NAMALWA (cell line): Measurements from ENCODE around the gene BICC1.

Experiments used
- DNase-seq: peaks from one replicate; pipeline ENCODE4 v3.0.0-alpha.2; 2015; ENCODE audit warnings: low spot score

Gene BICC1

GRCh38 chr10:58823983-58824382 lies 311.3 kb downstream of the BICC1 start:
- DNase-seq, result no peak

DNA sequence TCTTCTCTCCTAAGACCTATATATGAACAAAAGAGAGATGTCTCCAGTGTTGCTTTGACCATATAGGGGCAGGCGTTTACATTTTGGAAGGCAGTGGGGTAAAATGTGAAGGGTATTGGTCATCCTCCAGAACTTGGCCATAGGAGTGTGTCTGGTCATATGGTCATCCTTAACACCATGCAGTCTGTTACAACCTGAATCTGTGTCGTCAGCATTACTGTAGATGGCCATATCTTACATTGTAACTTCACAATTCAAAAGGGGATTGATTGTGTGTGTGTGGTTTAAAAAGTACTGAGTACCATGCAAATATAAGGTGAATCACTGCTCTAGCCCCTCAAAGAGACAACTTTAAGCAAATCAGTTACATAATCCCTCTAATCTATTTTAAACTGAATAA lies 311.7 kb downstream of the BICC1 start:
- DNase-seq, result no peak

GRCh38 chr10:58826694-58827093 lies 314.0 kb downstream of the BICC1 start:
- DNase-seq, result no peak

DNA sequence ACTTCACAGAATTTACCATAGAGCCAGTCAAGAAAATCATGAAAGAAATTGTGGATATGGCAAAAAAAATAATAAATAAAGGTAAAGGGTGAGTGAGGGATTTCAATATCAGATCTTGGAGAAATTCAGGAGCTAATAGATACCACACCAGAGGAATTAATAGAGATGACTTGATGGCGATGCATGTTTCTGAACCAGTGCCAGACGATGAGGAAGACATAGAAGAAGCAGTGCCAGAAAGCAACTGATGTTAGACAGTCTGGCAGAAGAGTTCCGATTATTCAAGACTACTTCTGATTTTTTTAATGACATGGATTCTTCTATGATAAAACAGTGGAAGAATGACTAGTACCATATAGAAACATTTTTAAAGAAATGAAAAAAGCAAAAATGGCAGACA lies 314.7 kb downstream of the BICC1 start:
- no peak for DNase-seq

DNA sequence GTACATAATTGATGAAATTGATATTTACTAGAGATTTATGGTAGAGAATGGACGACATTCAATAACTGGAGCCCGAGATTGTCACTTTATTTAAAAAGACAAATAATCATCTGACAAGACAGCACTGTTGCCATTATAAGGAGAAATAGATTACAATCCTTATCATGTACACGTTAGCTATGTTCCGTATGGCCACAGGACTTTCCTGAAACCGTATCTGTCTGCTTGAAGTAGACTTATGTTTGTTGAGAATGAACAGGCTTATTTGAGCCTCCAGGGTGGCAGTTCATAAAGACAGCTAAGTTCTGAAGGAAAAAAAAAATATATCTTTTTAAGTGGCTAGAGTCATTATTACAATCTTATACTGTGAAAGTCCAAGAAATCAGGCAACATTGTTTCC lies 317.2 kb downstream of the BICC1 start:
- DNase-seq, result no peak

DNA sequence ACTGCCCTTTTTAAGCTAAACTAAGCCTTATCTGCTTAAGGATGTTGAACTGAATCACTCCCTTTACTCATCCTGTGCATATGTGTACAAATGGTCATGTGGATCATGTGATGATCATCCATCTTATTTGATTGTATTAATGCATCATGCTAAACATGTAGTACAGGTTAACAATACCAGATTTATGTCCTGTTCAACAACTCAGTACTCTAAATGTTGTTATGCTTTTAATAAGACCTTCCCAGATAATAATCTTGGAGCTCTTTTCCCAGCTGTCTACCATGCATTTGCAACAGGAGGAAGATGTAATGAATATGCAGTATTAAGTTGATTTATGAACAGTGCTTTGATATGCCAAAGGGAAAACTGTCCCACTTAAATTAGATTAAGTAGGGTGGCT lies 318.0 kb downstream of the BICC1 start:
- DNase-seq, result no peak

DNA sequence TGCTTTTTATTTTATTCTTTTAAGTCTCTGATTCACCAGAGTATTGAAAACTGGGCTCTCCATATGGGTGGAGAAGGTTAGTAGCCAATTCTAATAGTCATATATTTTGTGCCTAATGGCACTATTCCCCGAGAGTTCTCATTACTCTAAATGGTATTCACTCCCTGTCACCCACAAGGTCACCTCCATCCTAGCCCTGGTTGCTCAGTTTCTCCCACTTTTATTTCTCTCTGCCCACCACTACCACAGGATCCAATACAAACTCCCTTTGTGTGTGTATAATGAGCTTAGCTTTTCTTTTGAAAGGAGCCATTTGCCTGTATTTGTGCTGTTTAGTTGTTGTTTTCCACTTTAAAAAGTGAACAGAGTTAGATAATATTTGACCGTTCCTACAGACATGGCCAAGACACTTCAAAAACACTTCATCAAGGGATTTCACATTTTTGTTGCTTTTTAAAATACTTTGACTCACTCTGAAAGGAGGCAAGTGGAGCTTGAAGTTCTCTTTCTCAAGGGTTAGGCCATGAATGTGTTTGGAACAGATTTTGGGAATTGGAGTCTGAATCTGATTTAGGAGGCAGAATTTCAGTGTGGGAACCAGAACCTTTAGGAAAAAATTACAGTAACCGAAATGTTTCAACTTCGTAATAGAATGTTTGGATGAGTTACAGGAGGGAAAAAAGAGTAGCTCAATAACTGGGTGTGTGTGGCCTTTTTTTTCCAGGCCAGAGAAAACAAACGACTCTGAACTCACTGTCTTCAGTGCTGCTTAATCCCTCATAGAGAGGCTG lies 321.3 kb downstream of the BICC1 start:
- no peak for DNase-seq

DNA sequence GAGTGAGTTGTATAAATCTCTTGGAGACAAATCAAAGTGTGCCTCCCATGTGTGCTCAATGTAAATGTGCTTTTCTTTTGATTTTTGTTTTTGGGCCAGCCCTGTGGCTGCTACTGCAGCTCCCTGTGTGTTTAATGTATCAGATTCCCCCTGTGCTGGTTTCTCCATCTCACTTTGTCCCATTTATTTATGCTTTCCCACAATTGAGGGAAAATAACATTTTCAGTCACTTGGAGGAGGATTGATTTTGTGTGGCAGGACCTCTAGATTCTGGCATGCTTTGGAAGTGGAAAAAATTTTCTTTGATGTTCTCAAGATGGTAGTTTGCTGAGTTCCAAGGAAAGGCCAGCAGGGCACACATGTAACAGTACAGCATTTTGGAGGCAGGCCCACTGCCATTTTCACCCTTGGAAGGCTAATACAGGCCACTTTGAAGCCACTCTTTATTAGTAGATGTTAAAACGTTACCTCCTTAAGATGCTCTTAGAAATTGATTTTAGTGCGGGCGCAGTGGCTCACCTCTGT lies 323.6 kb downstream of the BICC1 start:
- DNase-seq, result no peak

GRCh38 chr10:58836991-58837575 lies 324.4 kb downstream of the BICC1 start:
- no peak for DNase-seq

DNA sequence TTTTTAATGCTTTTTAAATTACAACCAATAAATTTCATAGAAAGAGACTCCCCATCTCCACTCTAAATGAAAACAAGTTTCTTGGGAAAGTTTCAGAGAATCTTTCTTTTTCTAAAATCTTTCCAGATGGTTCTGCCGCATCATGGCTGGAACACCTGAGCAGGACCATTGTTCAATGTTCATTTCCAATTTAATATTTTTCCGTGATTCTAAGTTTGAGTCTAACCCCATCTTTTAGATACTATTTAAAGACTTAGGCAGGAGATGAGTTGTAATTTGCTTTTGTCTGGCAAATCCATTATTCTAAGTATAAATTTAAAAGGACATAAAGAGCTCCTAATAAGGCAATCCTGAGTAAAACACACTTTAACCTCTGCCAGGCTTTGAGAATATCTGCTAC lies 325.2 kb downstream of the BICC1 start:
- DNase-seq, result no peak

DNA sequence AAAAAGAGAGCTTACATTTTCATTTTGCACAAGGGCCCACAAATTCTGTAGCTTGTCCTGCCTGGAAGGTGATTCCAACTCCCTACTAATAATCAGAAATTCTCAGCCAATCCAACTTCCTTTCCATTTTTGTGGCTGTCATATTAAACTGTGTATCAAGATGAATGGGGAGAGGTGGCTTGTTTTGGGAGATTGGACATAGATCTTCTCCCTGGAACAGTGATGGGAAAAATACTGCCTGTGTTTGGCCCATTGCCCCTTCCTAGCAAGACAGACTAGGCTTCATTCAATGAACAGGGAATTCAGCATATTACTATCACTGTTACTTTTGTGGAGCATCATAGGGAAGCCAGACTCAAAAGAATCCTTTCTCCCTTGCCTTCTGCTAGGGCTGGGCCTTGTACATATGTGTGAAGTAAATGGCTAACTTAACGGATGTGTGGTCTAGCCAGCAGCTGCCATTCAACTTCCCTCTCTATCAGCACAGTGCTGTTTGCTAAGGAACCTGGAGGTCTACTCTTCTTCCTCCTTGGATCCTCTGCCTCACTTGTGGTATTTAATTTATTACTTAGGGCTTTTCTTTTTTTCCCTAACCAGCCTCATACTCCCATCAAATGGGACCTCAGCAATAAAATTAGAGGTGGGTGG lies 326.0 kb downstream of the BICC1 start:
- DNase-seq, result no peak

GRCh38 chr10:58839771-58840170 lies 327.1 kb downstream of the BICC1 start:
- no peak for DNase-seq

DNA sequence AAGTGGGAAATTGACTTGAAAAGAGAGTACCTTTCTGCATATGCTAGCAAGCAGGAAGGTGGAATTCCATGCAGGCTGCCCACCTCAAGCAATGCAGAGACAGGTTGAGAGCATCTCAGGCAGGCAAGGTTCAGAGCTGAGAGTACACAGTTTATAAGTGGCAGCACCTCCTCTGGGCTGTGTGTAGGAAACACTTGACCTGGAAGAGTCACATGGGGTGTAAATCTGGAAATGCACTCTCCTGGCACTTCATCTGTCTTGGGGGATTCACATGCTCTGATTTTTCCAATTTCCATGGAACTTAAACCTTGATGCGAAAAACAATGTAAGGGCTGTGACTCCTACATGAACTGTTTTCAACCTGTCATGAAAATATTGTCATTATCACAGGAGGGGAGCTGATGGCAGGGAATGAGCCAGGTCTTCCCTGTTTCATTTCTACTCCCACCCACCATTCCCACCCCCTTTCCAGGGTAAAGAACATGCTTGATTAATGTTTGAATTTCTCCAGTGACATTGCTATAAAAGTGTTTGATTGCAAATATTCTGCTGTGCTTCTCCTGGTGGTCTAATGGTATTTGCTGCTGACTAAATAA lies 328.3 kb downstream of the BICC1 start:
- DNase-seq, result no peak

- no peak for DNase-seq
These were observed 330.2 kb downstream of the BICC1 start for GRCh38 chr10:58842860-58843376.

DNA sequence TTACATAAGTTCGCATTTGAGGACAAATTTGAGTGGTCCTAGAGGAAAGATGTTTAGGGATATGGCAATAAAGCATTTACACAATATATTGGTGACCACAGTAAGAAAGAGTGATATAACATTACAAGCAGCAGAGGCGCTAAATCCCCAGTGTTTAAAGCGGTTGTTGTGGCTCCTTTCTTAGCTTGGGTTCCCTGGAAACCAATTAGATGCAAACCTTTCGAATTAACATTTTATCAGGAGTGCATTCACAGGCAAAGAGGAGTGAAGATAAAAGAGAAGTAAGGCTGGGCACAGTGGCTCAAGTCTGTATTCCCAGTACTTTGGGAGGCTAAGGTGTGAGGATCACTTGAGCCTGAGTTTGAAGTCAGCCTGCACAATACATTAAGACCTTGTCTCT lies 331.1 kb downstream of the BICC1 start:
- no peak for DNase-seq

- DNase-seq, result no peak
These were observed 332.0 kb downstream of the BICC1 start for GRCh38 chr10:58844680-58845079.

DNA sequence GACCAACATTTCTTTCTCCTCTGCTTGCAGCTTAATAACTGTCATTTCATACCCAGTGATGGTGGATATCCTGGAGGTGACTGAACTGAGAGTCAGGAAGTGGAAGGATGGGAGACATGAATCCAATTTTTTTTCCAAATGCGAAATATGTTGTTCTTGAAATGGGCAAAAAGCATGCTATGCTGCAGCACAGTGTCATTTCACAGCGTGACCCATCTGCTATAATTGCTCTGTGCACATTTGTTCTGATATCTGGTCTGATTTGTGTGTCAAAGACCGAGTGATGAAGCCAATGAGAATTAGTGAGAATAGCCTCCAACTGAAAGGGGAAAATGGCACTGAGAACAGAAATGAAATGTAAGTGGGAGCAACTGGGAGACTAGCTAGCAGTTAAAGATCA lies 334.2 kb downstream of the BICC1 start:
- no peak for DNase-seq

- no peak for DNase-seq
These were observed 338.9 kb downstream of the BICC1 start for GRCh38 chr10:58851606-58852005.

DNA sequence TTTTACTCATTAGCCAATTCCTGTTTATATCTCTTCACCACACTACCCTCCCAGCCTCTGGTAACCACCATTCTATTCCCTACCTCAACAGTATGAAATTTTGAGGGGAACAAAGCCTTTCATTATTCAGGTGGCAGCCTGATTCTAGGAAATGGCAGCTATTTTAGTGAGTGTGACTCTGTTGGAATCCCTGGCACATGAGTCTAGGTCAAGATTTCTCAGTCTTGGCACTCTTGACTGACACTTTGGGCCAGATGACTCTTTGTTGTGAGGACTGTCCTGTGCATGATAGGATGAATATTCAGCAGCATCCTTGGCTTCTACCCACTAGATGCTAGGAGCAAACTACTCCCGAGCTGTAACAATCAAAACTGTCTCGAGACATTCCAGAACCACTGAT lies 341.0 kb downstream of the BICC1 start:
- DNase-seq, result no peak

GRCh38 chr10:58854811-58855210 lies 342.1 kb downstream of the BICC1 start:
- DNase-seq, result no peak

DNA sequence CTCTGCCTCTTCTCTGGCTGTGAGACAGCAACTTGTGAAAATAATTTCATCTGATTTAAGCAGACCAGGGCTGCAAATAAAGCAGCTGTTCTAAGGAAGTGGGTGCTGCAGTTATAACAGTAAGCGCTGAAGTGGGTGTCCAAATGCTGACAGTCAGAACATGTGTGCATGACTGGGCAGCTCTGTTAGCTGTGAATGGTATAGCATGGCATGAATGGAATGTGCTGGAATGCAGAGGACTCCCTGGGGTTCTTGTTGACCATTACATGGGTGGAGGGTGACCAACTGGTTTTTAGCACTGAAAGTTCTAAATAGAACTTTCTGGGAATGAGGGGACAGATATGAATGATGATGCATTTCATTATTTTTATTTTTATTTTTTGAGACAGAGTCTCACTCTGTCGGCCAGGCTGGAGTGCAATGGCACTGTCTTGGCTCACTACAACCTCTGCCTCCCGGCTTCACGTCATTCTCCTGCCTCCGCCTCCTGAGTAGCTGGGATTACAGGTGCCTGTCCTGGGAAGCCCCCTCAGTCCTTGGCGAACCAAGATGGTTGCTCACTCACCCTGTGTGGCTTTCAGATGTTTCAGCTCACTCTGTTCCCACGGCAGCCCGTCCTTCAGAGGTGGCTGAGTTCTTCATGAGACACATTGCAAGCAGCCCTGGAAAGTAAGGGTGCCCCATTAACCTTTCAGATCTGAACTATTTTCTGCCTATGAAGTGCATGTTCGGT lies 344.0 kb downstream of the BICC1 start:
- DNase-seq, result no peak

DNA sequence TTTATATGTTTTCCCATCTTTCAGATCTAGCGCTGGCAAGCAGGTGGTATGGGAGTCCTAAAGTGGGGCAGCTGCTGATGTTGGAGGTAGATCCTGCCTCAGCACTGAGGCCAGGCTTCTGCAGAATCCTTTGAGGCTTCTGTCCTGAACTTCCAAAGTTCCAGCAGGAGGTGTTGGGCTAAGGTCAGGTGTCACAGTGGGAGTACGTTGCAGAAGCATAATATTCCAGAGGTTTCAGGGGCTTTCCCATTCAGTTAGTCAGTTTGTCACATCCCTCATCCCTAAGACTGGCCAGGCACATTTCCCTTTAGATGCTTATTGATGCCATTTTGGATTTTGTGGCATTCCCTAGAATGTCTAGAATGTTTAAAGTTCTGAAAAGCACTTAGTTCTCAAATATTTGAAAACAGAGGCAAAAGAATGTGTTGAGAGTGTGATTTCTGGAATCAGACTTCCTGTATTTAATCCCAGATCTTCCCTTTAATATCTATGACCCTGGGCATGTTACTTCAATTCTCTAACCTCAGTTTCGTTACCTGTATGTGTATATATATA lies 344.7 kb downstream of the BICC1 start:
- DNase-seq, result no peak
